Neutrophil (primary cell): ENCODE measurements around the gene PPP1R3C.

Source experiments
- H3K27ac ChIP-seq: fragments of 200-600 bp; sonication (generic); 2 replicates; pipeline ENCODE4 v1.5.1; 2016; ENCODE audit warnings: mild to moderate bottlenecking, moderate library complexity
- H3K27me3 ChIP-seq: fragments of 200-600 bp; sonication (generic); 2 replicates; pipeline ENCODE4 v1.6.0; 2016; ENCODE audit warnings: mild to moderate bottlenecking
- H3K36me3 ChIP-seq: fragments of 200-600 bp; sonication (generic); 2 replicates; pipeline ENCODE4 v1.5.1; 2017
- H3K4me1 ChIP-seq, 2 experiments: fragments of 200-600 bp in 1 of 2; sonication (generic) in 1 of 2; 1 replicate in 1 of 2; 2 replicates in 1 of 2; pipeline versions ENCODE4 v1.5.1 to v1.6.1; 2013 to 2016; ENCODE audit warnings: low read depth in 1 of 2, low read length in 1 of 2, mild to moderate bottlenecking in 1 of 2, moderate library complexity in 1 of 2; ENCODE audit not compliant: control insufficient read depth in 1 of 2, insufficient read depth in 1 of 2
- H3K4me3 ChIP-seq, 2 experiments: fragments of 200-600 bp in 1 of 2; sonication (generic) in 1 of 2; 1 replicate in 1 of 2; 2 replicates in 1 of 2; pipeline ENCODE4 v1.5.1; 2013 to 2016; ENCODE audit warnings: low read depth in 1 of 2, low read length in 1 of 2, mild to moderate bottlenecking in 1 of 2, moderate library complexity in 1 of 2
- H3K9me3 ChIP-seq: fragments of 200-600 bp; sonication (generic); 2 replicates; pipeline ENCODE4 v1.5.1; 2016
- CTCF ChIP-seq: fragments of 200-600 bp; sonication (generic); IDR thresholded peaks from 2 replicates; pipeline ENCODE4 v1.5.1; 2016; ENCODE audit warnings: antibody characterized with exemption

Gene PPP1R3C

GRCh38 chr10:91587710-91588638, 44.9 kb downstream of the PPP1R3C start:
- Histone ChIP-seq H3K27me3 (no peaks in the 10 kb centered on the region), H3K36me3 (no peaks in the 10 kb centered on the region), H3K4me3 (no peak overlapping the region), H3K4me1 (no peaks in the 10 kb centered on the region), H3K9me3 (no peaks in the 10 kb centered on the region), H3K27ac (no peak overlapping the region)
- TF ChIP-seq CTCF = no peak

- H3K4me1 ChIP-seq = no peaks in the 10 kb centered on the region
- TF ChIP-seq CTCF = no peak
- no peaks in the 10 kb centered on the region for H3K36me3 ChIP-seq
- H3K27ac ChIP-seq = no peak overlapping the region
- no peaks in the 10 kb centered on the region for H3K27me3 ChIP-seq
- H3K4me3 ChIP-seq = no peak overlapping the region
- H3K9me3 ChIP-seq = no peaks in the 10 kb centered on the region
Measured at GRCh38 chr10:91582153-91582554, 50.7 kb downstream of the PPP1R3C start.

- H3K9me3 ChIP-seq = no peaks in the 10 kb centered on the region
- H3K4me3 ChIP-seq = no peak overlapping the region
- H3K27ac ChIP-seq = no peak overlapping the region
- TF ChIP-seq CTCF = no peak
- no peaks in the 10 kb centered on the region for H3K27me3 ChIP-seq
- no peaks in the 10 kb centered on the region for H3K36me3 ChIP-seq
- H3K4me1 ChIP-seq = no peaks in the 10 kb centered on the region
Measured at GRCh38 chr10:91579329-91579985, 53.4 kb downstream of the PPP1R3C start.
